HCT116 (cell line): ENCODE data around the gene PCDH9.

Experiments used
- CEBPB ChIP-seq: IDR thresholded peaks from 2 replicates; pipeline ENCODE4 v1.6.1; 2012; ENCODE audit warnings: low read depth
- CTCF ChIP-seq, 3 experiments: fragments of 200-600 bp in 1 of 3; sonication (generic) in 1 of 3; IDR thresholded peaks in 2 of 3; conservative IDR thresholded peaks in 1 of 3; 2 replicates each; pipeline ENCODE4 v1.5.1; 2012 to 2017; ENCODE audit warnings: low read depth in 2 of 3, low read length in 2 of 3, antibody characterized with exemption in 1 of 3, borderline replicate concordance in 1 of 3, control low read depth in 1 of 3, mild to moderate bottlenecking in 1 of 3, mixed read lengths in 1 of 3, mixed run types in 1 of 3, moderate library complexity in 1 of 3; ENCODE audit not compliant: insufficient read depth in 1 of 3
- EZH2phosphoT487 ChIP-seq: fragments of 200-600 bp; IDR thresholded peaks from 2 replicates; pipeline ENCODE4 v1.6.1; 2018; ENCODE audit warnings: antibody characterized with exemption, borderline replicate concordance
- MAX ChIP-seq: IDR thresholded peaks from 2 replicates; pipeline ENCODE4 v1.6.1; 2012
- POLR2A ChIP-seq: IDR thresholded peaks from 2 replicates; pipeline ENCODE4 v1.7.0; 2011; ENCODE audit warnings: borderline replicate concordance; ENCODE audit not compliant: insufficient read depth, insufficient read length; ENCODE audit errors: extremely low read depth
- POLR2AphosphoS5 ChIP-seq: IDR thresholded peaks from 2 replicates; pipeline ENCODE4 v1.6.1; 2011; ENCODE audit warnings: mild to moderate bottlenecking, low read depth, low read length, moderate library complexity
- YY1 ChIP-seq: IDR thresholded peaks from 2 replicates; pipeline ENCODE4 v1.6.1; 2011; ENCODE audit warnings: low read length, low read depth, moderate library complexity, mild to moderate bottlenecking; ENCODE audit not compliant: insufficient replicate concordance; ENCODE audit errors: extremely low read depth

- TF ChIP-seq CTCF (IDR thresholded peaks at IDR 0.05 in 2 of 3, conservative IDR thresholded peaks at IDR 0.05 in 1 of 3; ENCODE audit: borderline replicate concordance in 1 of 3, insufficient read depth in 1 of 3, low read depth in 2 of 3, low read length in 2 of 3): no peak
- no peak for TF ChIP-seq YY1
- TF ChIP-seq POLR2A: no peak
- TF ChIP-seq MAX: no peak
- no peak for TF ChIP-seq EZH2phosphoT487
- no peak for TF ChIP-seq CEBPB
- TF ChIP-seq POLR2AphosphoS5: no peak
These were observed 382.6 kb downstream of the PCDH9 start for GRCh38 chr13:66847541-66847940.
